SK-N-SH (cell line): ENCODE data around the gene IKZF2.

Experiments used
- CTCF ChIP-seq: fragments of 200-600 bp; sonication (generic); IDR thresholded peaks from 2 replicates; pipeline ENCODE4 v1.6.1; 2017; ENCODE audit warnings: antibody characterized with exemption, mild to moderate bottlenecking, moderate library complexity
- EZH2phosphoT487 ChIP-seq: fragments of 200-600 bp; sonication (generic); IDR thresholded peaks from 2 replicates; pipeline ENCODE4 v1.6.1; 2017; ENCODE audit warnings: low read depth, mixed run types, mild to moderate bottlenecking, antibody characterized with exemption, moderate library complexity, borderline replicate concordance
- POLR2AphosphoS5 ChIP-seq: IDR thresholded peaks from 2 replicates; pipeline ENCODE4 v1.6.1; 2012; ENCODE audit warnings: low read depth, low read length
- YY1 ChIP-seq: IDR thresholded peaks from 2 replicates; pipeline ENCODE4 v1.4.0; 2012; ENCODE audit warnings: low read depth, mild to moderate bottlenecking

- TF ChIP-seq CTCF (no peak), YY1 (no peak), POLR2AphosphoS5 (no peak), EZH2phosphoT487 (no peak)
Observed at GRCh38 chr2:213080969-213081617, 70.3 kb downstream of the IKZF2 start.
